ENCODE measurements around the gene XPO5. TPM values are rescaled to one million over a fixed set of nuclear protein-coding genes. Genes with fewer than 3 reads are reported as not detected.

The XPO5 gene
- polyA plus RNA-seq, 1 of the 3 experiments (the other 2 are of a cell fraction) = 29.5 TPM

GRCh38 chr6:43509984-43510826 lies 65.6 kb downstream of the XPO5 start, which contains the start of gene LRRC73:
LRRC73 (minus strand) TSS chr6:43510346; CDS start chr6:43509785, 561 bp downstream.
- Histone ChIP-seq H3F3A (replicated peaks; ENCODE audit: insufficient read depth) (peaks cover 14% of the 10 kb centered on the region), H4K20me1 (ENCODE audit: insufficient read depth) (0 out of 2 replicates have a peak, but pooled peaks cover 11% of the 10 kb centered on the region), H3K36me3 (replicated peaks in 1 of 2; ENCODE audit: control insufficient read depth in 1 of 2, insufficient read depth in 2 of 2, low read length in 1 of 2) (peaks cover 23 to 49% of the 10 kb centered on the region in 2 experiments), H3K27ac (ENCODE audit: low read depth in 2 of 2, low read length in 1 of 2) (peak within 1 kb of the TSS; percentile 49 to 78; a peak in 3 of 4 replicates), H3K9ac (peak within 1 kb of the TSS; percentile 63), H3K27me3 (ENCODE audit: insufficient read depth) (no peaks in the 10 kb centered on the region), H3K9me3 (no peaks in the 10 kb centered on the region), H3K9me2 (no peaks in the 10 kb centered on the region), H3K4me1 (ENCODE audit: control insufficient read depth in 1 of 2, insufficient read depth in 2 of 2, low read depth in 1 of 2, low read length in 1 of 2) (peaks cover 6 to 28% of the 10 kb centered on the region in 2 experiments; a peak in 2 of 4 replicates), H2AFZ (ENCODE audit: low read depth) (peak within 1 kb of the TSS; percentile 41; the same call in 1 of the 2 replicates), H3K4me2 (peak within 1 kb of the TSS; percentile 92), H3K4me3 (ENCODE audit: low read depth in 2 of 2, low read length in 1 of 2) (peak within 1 kb of the TSS; percentile 65 to 73), H3K79me2 (ENCODE audit: insufficient read depth) (peaks cover 14% of the 10 kb centered on the region)
- ChIA-PET CTCF (interaction anchor here (0.6 to 22.4 kb wide), 15 partner anchors 10 to 569 kb away, joined by 3 to 382 read pairs (median 4); partner anchors contain the start of gene DLK2), POLR2A (interaction anchor here (0.5 to 1.6 kb wide), 13 partner anchors 8 to 563 kb away, joined by 3 to 10 read pairs (median 3); partner anchors contain the start of genes DLK2, DNPH1 and ZNF318)
- WGBS (ENCODE audit: low lambda C conversion rate) = 20% methylated on average over 17 of the region's 96 CpGs
- DNase-seq = peak; percentile 94
- no peak for TF ChIP-seq RAD21 (IDR thresholded peaks at IDR 0.05; ENCODE audit: low read length)
- 0 out of 2 replicates have a peak, but pooled peaks have one; percentile 59 for TF ChIP-seq YY1 (IDR thresholded peaks at IDR 0.05; ENCODE audit: low read depth)
- TF ChIP-seq PBX3 (IDR thresholded peaks at IDR 0.05) = peak; percentile 19; the same call in 1 of the 2 replicates
- no peak for TF ChIP-seq USF1 (IDR thresholded peaks at IDR 0.05; ENCODE audit: borderline replicate concordance, low read depth)
- no peak for TF ChIP-seq REST (IDR thresholded peaks at IDR 0.05; ENCODE audit: low read depth, low read length)
- 0 out of 2 replicates have a peak, but pooled peaks have one; percentile 64 for TF ChIP-seq ZBTB33 (IDR thresholded peaks at IDR 0.05; ENCODE audit: borderline replicate concordance, low read depth)
- no peak for TF ChIP-seq EP300 (IDR thresholded peaks at IDR 0.05; ENCODE audit: borderline replicate concordance in 1 of 2, low read depth in 1 of 2, low read length in 1 of 2)
- no peak for TF ChIP-seq MEF2A (IDR thresholded peaks at IDR 0.05; ENCODE audit: borderline replicate concordance, low read depth)
- no peak for TF ChIP-seq EZH2phosphoT487 (IDR thresholded peaks at IDR 0.05; ENCODE audit: borderline replicate concordance, low read depth)
- no peak for TF ChIP-seq FOXJ3 (CRISPR knock-in tag; IDR thresholded peaks at IDR 0.05)
- TF ChIP-seq GABPA (IDR thresholded peaks at IDR 0.05; ENCODE audit: low read depth) = no peak
- TF ChIP-seq GATA2 (CRISPR knock-in tag; IDR thresholded peaks at IDR 0.05) = no peak
- TF ChIP-seq FOSL2 (IDR thresholded peaks at IDR 0.05; ENCODE audit: borderline replicate concordance, low read depth) = no peak
- TF ChIP-seq POLR2AphosphoS5 (IDR thresholded peaks at IDR 0.05; ENCODE audit: low read depth, low read length) = peak; percentile 46; the same call in 1 of the 2 replicates
- TF ChIP-seq CHD2 (IDR thresholded peaks at IDR 0.05; ENCODE audit: low read length, partially characterized antibody) = peak; percentile 73
- no peak for TF ChIP-seq TEAD4 (IDR thresholded peaks at IDR 0.05; ENCODE audit: borderline replicate concordance, insufficient read depth)
- TF ChIP-seq SIN3A (IDR thresholded peaks at IDR 0.05; ENCODE audit: borderline replicate concordance, low read depth, low read length) = no peak; the same call in 1 of the 2 replicates
- TF ChIP-seq ELF1 (IDR thresholded peaks at IDR 0.05) = no peak
- no peak for TF ChIP-seq RCOR1 (IDR thresholded peaks at IDR 0.05; ENCODE audit: low read length)
- no peak for TF ChIP-seq FOXM1 (IDR thresholded peaks at IDR 0.05; ENCODE audit: low read depth)
- TF ChIP-seq RFX5 (IDR thresholded peaks at IDR 0.05; ENCODE audit: low read length) = peak; percentile 98
- TF ChIP-seq RXRA (IDR thresholded peaks at IDR 0.05; ENCODE audit: borderline replicate concordance, low read depth) = no peak
